Activated naive CD4-positive, alpha-beta T cell treated with anti-CD3 and anti-CD28 coated beads for 36 hours (primary cell): ENCODE results near the gene KLKB1. TPM values are rescaled to one million over a fixed set of nuclear protein-coding genes. Genes with fewer than 3 reads are reported as not detected.
A peak's percentile ranks its signal among the peaks of the same experiment; 100 is the strongest.
"Not testable (repeated sequence)": the region's sequence is repeated elsewhere in the genome, so short reads cannot be mapped to it uniquely, and the experiment has no call there.

ENCODE experiments used
- CTCF ChIA-PET: fragments of 350-600 bp; sonication (Branson Sonifier 250); formaldehyde crosslinking; loops from one replicate; lab custom pipeline; 2021; ENCODE audit warnings: antibody characterized with exemption; lab: Charles Lee
- DNase-seq: peaks from one replicate; pipeline ENCODE4 v3.0.0-alpha.2; 2020
- H3K27ac Mint-ChIP-seq: one replicate; pipeline ENCODE4 v1.8.0; 2021; ENCODE audit warnings: mild to moderate bottlenecking, mixed read lengths
- H3K27me3 Mint-ChIP-seq: one replicate; pipeline ENCODE4 v1.8.0; 2021; ENCODE audit warnings: low read depth, mixed read lengths
- H3K36me3 Mint-ChIP-seq: one replicate; pipeline ENCODE4 v1.8.0; 2021; ENCODE audit warnings: low read depth, mixed read lengths
- H3K4me1 Mint-ChIP-seq: one replicate; pipeline ENCODE4 v1.8.0; 2021; ENCODE audit warnings: low read depth, mixed read lengths
- H3K4me3 Mint-ChIP-seq: one replicate; pipeline ENCODE4 v1.8.0; 2021; ENCODE audit warnings: mild to moderate bottlenecking, moderate library complexity, mixed read lengths
- H3K9me3 Mint-ChIP-seq: one replicate; pipeline ENCODE4 v1.8.0; 2021; ENCODE audit warnings: mixed read lengths
- intact Hi-C: fragments of 100-400 bp; cut with micrococcal nuclease; formaldehyde crosslinking; loops from one replicate; pipeline ENCODE4 v1.15.1; 2023
- total RNA-seq, 2 experiments: library from RNA; stranded (reverse); gene quantifications; one replicate each; pipeline ENCODE4 v1.2.3, GENCODE V29; 2021

Gene KLKB1
- total RNA-seq, 2 experiments from 2014 or later, result not detected

GRCh38 chr4:186273392-186273789 lies 46.1 kb downstream of the KLKB1 start:
- H3K4me1 Mint-ChIP-seq, H3K4me3 Mint-ChIP-seq, H3K27ac Mint-ChIP-seq, DNase-seq, H3K9me3 Mint-ChIP-seq, intact Hi-C loops, H3K36me3 Mint-ChIP-seq, CTCF ChIA-PET: not testable (repeated sequence)
- H3K27me3 Mint-ChIP-seq, result peaks cover 17% of the 10 kb centered on the region

- H3K4me3 Mint-ChIP-seq, result no peak overlapping the region
- CTCF ChIA-PET, result no interaction called here
- no peaks in the 10 kb centered on the region for H3K36me3 Mint-ChIP-seq
- no peak for DNase-seq
- intact Hi-C loops, result no loop called here
- no peak overlapping the region for H3K27ac Mint-ChIP-seq
- H3K27me3 Mint-ChIP-seq, result peaks cover 3% of the 10 kb centered on the region
- H3K9me3 Mint-ChIP-seq, result no peaks in the 10 kb centered on the region
- no peaks in the 10 kb centered on the region for H3K4me1 Mint-ChIP-seq
Observed at GRCh38 chr4:186283311-186283710, 56.0 kb downstream of the KLKB1 start.

GRCh38 chr4:186285147-186285546 lies 57.8 kb downstream of the KLKB1 start:
- no peak overlapping the region for H3K27ac Mint-ChIP-seq
- intact Hi-C loops, result no loop called here
- no peaks in the 10 kb centered on the region for H3K9me3 Mint-ChIP-seq
- no peaks in the 10 kb centered on the region for H3K4me1 Mint-ChIP-seq
- H3K4me3 Mint-ChIP-seq, result no peak overlapping the region
- H3K36me3 Mint-ChIP-seq, result no peaks in the 10 kb centered on the region
- peaks cover 3% of the 10 kb centered on the region for H3K27me3 Mint-ChIP-seq
- CTCF ChIA-PET, result no interaction called here
- DNase-seq, result no peak

DNA sequence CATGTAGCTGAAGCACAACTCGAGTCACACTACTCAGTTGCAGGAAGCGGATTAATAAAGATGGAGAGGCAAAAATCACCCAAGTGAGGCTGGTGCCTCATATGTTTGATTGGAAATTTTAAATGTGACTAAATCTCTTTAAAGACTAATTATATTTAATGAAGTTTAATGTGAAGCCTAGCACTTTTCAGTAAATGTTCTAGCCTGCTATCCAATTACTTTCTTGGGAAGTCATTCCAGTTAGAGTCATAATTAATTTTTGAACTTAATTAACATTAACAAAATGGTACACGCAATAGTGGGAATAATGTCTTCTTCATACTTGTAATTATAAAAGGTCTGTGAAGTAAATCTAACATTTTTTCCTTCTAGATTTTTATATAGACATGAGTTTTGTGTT lies 59.3 kb downstream of the KLKB1 start:
- H3K4me1 Mint-ChIP-seq, result no peaks in the 10 kb centered on the region
- H3K27me3 Mint-ChIP-seq, result peaks cover 5% of the 10 kb centered on the region
- H3K9me3 Mint-ChIP-seq, result no peaks in the 10 kb centered on the region
- no peak overlapping the region for H3K4me3 Mint-ChIP-seq
- intact Hi-C loops, result no loop called here
- CTCF ChIA-PET, result no interaction called here
- H3K27ac Mint-ChIP-seq, result no peak overlapping the region
- no peaks in the 10 kb centered on the region for H3K36me3 Mint-ChIP-seq
- DNase-seq, result no peak

- intact Hi-C loops, result no loop called here
- no peaks in the 10 kb centered on the region for H3K4me1 Mint-ChIP-seq
- H3K9me3 Mint-ChIP-seq, result no peaks in the 10 kb centered on the region
- no peak overlapping the region for H3K4me3 Mint-ChIP-seq
- DNase-seq, result no peak
- peaks cover 13% of the 10 kb centered on the region for H3K27me3 Mint-ChIP-seq
- CTCF ChIA-PET, result no interaction called here
- no peak overlapping the region for H3K27ac Mint-ChIP-seq
- no peaks in the 10 kb centered on the region for H3K36me3 Mint-ChIP-seq
Observed at GRCh38 chr4:186291256-186291890, 64.1 kb downstream of the KLKB1 start.

DNA sequence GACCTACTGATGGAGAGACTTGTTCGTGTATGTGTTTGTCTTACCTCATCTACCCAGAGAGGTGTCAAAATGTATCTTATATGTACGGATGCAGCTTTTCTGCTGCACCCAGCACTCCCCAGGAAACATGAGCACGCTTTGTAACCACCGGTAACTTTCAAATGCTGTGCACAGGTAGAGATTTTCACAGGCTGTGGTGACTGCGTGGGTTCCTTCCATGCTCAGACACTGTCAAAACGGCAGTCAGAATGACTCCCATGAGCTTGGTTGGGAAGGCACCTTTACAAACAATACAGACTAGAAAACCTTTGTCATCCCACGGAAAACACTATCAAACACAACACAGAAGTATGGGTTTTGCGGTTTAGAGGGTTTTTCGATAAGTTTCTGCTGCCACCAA lies 66.9 kb downstream of the KLKB1 start:
- intact Hi-C loops, result no loop called here
- CTCF ChIA-PET, result interaction anchor here (2.5 kb wide), 1 partner anchor 293 kb away, joined by 28 read pairs; no protein-coding TSS in a partner anchor
- no peaks in the 10 kb centered on the region for H3K36me3 Mint-ChIP-seq

DNA sequence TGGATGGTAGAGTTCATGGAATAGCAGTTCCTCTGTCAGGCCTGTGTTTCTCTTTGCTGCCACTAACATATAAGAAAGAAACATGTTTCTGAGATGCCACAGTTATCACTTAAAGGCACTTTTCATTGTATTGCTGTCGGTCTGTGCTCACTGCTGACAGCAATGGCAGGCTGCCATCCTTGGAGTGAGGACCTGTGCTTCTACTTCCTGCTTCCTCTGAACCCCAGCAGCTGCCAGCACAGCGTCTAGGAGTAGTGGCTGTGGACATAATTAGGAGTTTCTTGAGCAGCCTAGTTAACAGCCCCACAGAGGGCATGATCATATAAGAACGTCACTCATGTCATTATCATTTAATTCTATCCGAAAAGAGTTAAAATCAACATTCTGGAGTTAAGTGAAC lies 69.2 kb downstream of the KLKB1 start:
- intact Hi-C loops, result loop anchor here (5.0 kb wide), 2 partner anchors 176 to 426 kb away; partner anchors contain the start of gene FAT1
- Mint-ChIP-seq H3K36me3 (no peaks in the 10 kb centered on the region), H3K4me3 (no peak overlapping the region), H3K27me3 (peaks cover 33% of the 10 kb centered on the region), H3K27ac (no peak overlapping the region), H3K4me1 (peaks cover 2% of the 10 kb centered on the region), H3K9me3 (no peaks in the 10 kb centered on the region)
- CTCF ChIA-PET, result interaction anchor here (0.6 to 2.5 kb wide), 7 partner anchors 59 to 354 kb away, joined by 3 to 28 read pairs (median 3); no protein-coding TSS in a partner anchor
- no peak for DNase-seq

More for the DNA sequence above, 66.9 kb downstream of the KLKB1 start:
- H3K4me1 Mint-ChIP-seq, result peaks cover 2% of the 10 kb centered on the region
- no peak overlapping the region for H3K4me3 Mint-ChIP-seq
- no peak overlapping the region for H3K27ac Mint-ChIP-seq
- no peaks in the 10 kb centered on the region for H3K9me3 Mint-ChIP-seq
- peaks cover 25% of the 10 kb centered on the region for H3K27me3 Mint-ChIP-seq
- DNase-seq, result no peak

DNA sequence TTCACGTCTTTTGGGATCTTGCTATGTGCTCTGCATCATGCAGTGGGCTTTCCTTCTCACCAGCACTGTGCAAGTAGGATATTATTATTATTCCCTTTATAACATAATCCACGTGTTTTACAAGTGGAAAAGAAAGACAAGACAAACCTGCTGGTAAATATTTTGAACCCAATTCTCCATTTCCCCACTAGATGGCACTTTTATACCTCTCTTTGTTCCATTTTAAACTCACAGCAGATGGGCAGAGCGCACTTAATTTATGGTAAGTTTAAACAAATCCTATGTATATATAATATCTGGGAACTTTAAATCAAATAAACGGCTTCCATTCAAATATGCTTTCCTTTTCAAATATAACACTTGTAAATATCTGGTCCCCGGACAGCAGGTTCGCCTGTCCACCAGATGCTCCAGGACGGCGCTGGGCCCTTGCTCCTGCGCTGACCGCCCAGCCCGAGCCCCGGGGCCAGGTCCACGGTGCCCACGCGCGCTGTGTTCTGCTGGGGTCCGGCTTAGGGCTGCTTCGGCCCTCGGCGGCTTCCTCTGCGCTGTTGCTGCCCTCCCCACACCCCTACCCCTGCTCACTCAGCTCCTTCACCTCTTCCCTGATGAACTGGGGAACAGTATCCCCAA lies 69.8 kb downstream of the KLKB1 start:
- peaks cover 2% of the 10 kb centered on the region for H3K4me1 Mint-ChIP-seq
- no peaks in the 10 kb centered on the region for H3K36me3 Mint-ChIP-seq
- H3K27me3 Mint-ChIP-seq, result peaks cover 33% of the 10 kb centered on the region
- H3K9me3 Mint-ChIP-seq, result no peaks in the 10 kb centered on the region
- DNase-seq, result no peak
- no peak overlapping the region for H3K27ac Mint-ChIP-seq
- CTCF ChIA-PET, result interaction anchor here (0.5 to 2.7 kb wide), 5 partner anchors 163 to 354 kb away, joined by 3 to 28 read pairs (median 4); no protein-coding TSS in a partner anchor
- H3K4me3 Mint-ChIP-seq, result no peak overlapping the region
- intact Hi-C loops, result loop anchor here (1.0 to 5.0 kb wide), 3 partner anchors 175 to 425 kb away; partner anchors contain the start of gene FAT1

DNA sequence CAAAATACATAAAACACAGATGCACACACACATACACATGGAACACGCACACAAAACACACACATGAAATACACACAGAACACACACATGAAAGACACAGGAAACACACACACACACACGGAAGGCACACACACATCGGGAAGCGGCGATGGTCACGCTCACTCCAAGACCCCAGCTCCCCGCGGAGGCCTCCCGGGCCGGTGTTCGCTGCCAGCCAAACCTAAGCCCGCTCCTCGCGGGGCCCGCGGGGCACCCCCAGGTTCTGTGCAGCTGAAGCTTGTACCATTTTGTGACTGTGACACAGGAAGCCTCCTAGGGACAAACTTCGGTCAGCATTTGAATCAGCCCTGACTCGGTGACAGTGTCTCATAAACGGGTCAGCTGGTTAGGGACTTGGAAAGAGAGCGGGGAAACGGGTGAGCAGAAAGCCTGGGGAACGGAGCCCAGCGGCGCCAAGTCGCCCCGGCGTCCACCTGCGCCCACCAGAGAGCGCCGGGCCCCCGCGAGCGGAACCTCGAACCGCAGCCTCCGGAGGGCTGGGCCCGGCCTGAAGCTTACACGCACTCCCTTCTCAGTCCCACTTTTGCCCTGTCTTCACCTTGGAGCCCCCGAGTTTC lies 70.8 kb downstream of the KLKB1 start:
- no peak overlapping the region for H3K4me3 Mint-ChIP-seq
- no peak overlapping the region for H3K27ac Mint-ChIP-seq
- H3K4me1 Mint-ChIP-seq, result peaks cover 2% of the 10 kb centered on the region
- CTCF ChIA-PET, result interaction anchor here (0.5 to 2.7 kb wide), 2 partner anchors 162 to 289 kb away, joined by 3 to 14 read pairs; no protein-coding TSS in a partner anchor
- intact Hi-C loops, result loop anchor here (5.0 kb wide), 2 partner anchors 174 to 424 kb away; partner anchors contain the start of gene FAT1
- peak; percentile 10 for DNase-seq
- H3K27me3 Mint-ChIP-seq, result peaks cover 30% of the 10 kb centered on the region
- H3K36me3 Mint-ChIP-seq, result no peaks in the 10 kb centered on the region
- H3K9me3 Mint-ChIP-seq, result no peaks in the 10 kb centered on the region

GRCh38 chr4:186299291-186299690 lies 72.0 kb downstream of the KLKB1 start:
- H3K27me3 Mint-ChIP-seq, result peaks cover 29% of the 10 kb centered on the region
- intact Hi-C loops, result loop anchor here (5.0 kb wide), 2 partner anchors 173 to 423 kb away; partner anchors contain the start of gene FAT1
- CTCF ChIA-PET, result interaction anchor here (2.7 kb wide), 1 partner anchor 288 kb away, joined by 14 read pairs; no protein-coding TSS in a partner anchor
- H3K9me3 Mint-ChIP-seq, result no peaks in the 10 kb centered on the region
- peaks cover 2% of the 10 kb centered on the region for H3K4me1 Mint-ChIP-seq
- H3K4me3 Mint-ChIP-seq, result no peak overlapping the region
- DNase-seq, result no peak
- no peaks in the 10 kb centered on the region for H3K36me3 Mint-ChIP-seq
- no peak overlapping the region for H3K27ac Mint-ChIP-seq

GRCh38 chr4:186300659-186301390 lies 73.5 kb downstream of the KLKB1 start:
- Mint-ChIP-seq H3K27me3 (peaks cover 41% of the 10 kb centered on the region), H3K9me3 (no peaks in the 10 kb centered on the region), H3K4me3 (no peak overlapping the region), H3K36me3 (no peaks in the 10 kb centered on the region), H3K4me1 (peaks cover 2% of the 10 kb centered on the region), H3K27ac (no peak overlapping the region)
- CTCF ChIA-PET, result no interaction called here
- no peak for DNase-seq
- intact Hi-C loops, result no loop called here

- no peak for DNase-seq
- H3K27me3 Mint-ChIP-seq, result peaks cover 37% of the 10 kb centered on the region
- intact Hi-C loops, result no loop called here
- no peaks in the 10 kb centered on the region for H3K9me3 Mint-ChIP-seq
- CTCF ChIA-PET, result no interaction called here
- H3K27ac Mint-ChIP-seq, result no peak overlapping the region
- H3K36me3 Mint-ChIP-seq, result no peaks in the 10 kb centered on the region
- no peaks in the 10 kb centered on the region for H3K4me1 Mint-ChIP-seq
- H3K4me3 Mint-ChIP-seq, result no peak overlapping the region
Observed at GRCh38 chr4:186304216-186304615, 76.9 kb downstream of the KLKB1 start.
